ENCODE results near the gene LY86.

LY86 gene

DNA sequence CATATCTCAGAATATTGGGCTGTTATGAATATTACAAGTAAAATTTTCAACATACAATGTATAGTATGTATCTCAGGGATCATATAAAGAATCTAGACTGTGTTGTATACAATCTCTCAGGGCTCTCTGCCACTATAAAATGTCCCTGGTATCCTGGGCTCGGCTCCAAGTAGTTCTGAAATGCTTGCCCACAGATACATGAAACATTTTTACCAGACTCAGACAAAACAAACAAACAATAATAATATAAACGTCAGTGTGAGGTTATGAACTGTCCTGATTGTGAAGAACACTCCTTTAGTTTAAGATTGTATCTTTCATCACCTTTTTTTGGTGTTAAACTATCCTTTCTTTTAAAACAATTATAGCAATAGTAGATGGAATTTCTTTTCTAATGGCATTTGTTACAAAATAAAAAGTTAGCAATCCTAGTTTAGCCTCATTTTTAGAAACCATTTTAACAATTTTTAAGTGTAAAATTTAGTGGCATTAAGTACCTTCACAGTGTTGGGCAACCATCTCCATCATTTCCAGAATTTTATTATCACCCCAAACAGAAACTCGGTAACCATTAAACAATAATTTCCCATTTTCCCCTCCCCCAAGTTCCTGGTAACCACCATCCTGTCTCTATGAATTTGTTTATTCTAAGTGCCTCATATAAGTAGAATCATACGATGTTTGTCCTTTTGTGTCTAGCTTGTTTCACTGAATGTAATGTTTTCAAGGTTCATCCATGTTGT, 17.4 kb upstream of the LY86 start:
- DNase-seq (ENCODE audit: low spot score), result no peak

DNA sequence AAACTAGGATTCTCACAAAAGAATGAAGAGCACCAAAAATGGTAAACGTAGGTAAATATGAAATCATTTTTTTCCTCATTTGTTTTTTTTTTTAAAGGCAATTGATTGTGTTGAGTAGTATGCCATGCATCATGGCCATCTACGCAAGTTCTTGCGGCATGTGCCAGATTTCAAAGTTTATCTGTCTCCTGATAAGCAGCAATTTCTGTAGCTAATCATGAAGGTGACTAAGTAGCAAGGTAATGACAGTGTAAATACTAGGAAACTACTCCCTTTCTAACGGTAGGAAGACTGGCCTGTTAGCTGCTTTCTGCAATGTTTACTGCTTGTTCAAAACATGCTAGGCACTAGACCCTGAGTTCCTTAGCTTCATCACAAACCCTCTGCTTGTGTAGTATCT, 13.4 kb upstream of the LY86 start:
- DNase-seq (ENCODE audit: low spot score), result no peak

DNA sequence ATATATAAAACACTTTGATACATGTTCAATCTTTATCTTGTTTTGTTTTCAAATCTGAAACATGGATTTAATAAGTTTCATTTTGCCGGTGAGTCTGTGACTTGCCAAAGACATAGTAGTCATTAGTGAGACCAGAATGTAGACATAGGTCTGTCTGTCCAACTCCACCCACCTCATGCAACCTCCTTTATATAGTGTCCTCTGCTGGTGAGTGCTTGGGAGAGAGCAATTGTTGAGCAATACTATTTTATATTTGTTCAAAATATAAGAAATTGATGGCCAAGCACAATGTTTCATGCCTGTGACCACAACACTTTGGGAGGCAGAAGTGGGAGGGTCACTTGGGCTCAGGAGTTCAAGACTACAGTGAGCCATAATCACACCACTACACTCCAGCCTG, 10.8 kb upstream of the LY86 start:
- no peak for DNase-seq (ENCODE audit: low spot score)

DNA sequence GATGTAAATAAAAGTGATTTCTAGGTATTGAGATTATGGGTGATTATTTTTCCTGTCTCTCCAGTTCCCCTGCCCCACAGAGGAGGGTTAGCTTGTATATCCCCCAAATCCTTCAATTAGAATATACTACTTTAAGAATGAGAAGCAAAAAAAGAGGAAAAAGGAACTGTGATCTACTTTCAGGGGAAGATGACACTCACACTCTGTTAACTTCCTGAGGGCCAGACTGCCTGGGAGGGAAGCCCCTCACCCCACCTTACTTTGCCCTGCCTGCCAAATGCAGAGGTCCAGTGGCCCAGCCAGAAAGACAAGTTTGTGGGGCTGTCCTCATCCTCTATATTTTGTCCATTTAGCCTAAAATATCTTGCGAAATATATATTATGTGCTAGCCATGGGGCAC, 9.2 kb upstream of the LY86 start:
- DNase-seq (ENCODE audit: low spot score), result no peak

DNA sequence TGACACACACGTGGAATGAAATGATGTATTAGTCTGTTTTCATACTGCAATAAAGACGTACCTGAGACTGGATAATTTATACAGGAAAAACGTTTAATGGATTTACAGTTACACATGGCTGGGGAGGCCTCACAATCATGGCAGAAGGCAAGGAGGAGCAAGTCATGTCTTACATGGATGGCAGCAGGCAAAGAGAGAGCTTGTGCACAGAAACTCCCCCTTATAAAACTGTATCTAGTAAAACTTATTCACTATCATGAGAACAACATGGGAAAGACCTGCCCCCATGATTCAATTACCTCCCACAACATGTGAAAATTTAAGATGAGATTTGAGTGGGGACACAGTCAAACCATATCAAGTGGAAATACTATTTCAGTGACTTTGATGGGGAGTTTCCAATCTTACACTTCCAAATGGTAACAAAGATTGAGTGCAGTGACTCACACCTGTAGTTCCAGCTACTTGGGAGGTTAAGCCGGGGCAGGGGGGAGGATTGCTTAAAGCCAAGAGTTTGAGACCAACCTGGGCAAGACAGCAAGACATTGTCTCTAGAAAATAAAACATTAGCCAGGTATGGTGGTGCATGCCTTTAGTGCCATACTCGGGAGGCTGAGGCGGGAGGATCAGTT, 8.2 kb upstream of the LY86 start:
- no peak for DNase-seq (ENCODE audit: low spot score)

DNA sequence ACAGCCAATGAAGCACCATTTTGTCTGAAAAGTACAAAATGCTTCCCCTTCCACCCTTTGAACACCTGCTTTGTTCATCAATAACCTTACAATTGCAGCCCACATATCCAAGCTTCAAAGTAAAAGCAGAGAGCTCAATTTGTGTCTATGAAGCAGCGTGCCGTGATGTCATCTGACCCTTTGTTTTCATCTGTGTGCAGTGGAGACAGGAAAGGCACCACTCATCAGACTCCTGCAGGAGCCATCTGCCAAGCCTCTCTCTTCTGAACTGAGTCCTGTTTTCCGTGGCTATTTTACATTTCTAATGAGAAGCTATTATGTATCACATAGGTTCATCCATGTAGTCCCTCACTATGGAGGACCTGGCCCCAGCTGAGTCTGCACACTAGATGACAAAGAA, 7.5 kb upstream of the LY86 start:
- DNase-seq (ENCODE audit: low spot score), result no peak

DNA sequence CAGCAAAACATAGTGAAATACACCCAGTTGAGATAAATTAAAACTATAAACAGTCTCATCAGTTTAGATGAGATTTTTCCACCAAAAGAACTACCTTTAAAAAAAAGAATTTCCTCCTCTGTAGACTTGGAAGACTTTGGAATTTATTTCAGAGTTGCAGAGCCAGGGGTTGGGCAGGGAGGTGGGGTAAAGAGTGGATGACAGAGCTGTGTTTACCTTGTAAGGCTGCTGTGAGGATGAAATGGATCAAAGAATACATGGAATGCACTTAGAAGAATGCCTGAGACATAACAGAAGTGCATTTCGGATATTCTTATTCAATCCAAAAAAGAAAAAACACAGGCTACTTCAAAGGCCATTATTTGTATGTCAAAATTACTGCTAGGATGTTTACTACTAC, 6.4 kb upstream of the LY86 start:
- no peak for DNase-seq (ENCODE audit: low spot score)

DNA sequence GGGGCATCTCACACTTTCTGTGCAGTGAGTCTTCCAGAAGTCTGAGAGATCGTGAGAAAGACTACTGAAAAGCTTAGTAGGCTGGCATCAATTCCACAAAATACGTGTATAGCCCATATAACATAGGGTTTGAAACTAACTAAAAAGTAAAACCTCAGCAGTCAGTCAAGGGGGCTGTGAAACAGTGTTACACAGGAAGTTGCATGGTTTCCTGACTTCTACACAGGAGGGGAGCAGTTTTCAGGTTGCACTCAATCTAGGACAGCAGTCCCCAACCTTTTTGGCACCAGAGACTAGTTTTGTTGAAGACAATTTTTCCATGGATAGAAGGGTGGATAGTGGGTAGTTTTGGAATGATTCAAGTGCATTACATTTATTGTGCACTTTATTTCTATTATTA, 4.7 kb upstream of the LY86 start:
- no peak for DNase-seq (ENCODE audit: low spot score)

DNA sequence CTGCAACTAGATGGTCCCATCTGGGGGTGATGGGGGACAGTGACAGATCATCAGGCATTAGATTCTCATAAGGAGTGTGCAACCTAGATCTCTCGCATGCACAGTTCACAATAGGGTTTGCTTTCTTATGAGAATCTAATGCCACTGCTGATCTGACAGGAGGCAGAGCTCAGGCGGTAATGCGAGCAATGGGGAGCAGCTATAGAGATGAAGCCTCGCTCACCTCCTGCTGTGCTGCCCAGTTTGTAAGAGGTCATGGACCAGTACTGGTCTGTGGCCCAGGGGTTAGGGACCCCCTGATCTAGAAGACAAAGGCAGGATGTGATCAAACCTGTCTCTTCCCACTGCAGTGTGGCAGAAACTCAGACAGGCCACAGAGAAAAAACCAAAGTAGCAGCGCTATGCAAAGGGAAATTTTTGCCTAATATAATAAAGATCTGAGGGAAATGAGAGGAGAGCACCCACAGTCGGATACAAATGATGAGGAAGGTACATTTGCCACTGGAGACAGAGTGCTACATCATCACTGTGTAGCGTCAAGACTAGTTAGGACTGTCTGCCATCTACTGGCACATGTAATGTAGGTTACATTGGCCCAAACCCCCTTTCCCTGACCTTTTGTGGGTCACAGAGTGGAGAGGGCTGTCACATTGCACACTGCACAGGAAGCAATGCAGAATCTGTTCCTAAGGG, 4.1 kb upstream of the LY86 start:
- no peak for DNase-seq (ENCODE audit: low spot score)

DNA sequence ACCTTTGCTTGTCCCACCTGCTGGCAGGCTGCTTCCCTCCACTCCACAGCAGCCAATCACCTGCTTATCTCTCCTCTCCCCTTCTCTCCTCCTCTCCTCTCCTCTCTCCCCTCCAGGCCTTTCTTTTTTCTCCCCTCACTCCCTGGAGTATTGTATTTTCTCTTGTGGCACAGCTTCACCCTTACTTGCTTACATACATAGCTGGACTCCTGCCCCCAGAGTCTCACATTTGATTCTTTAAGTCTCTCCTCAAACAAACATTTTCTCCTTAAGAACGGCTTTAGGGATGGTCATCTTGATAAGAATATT, 3.6 kb upstream of the LY86 start:
- no peak for DNase-seq (ENCODE audit: low spot score)

DNA sequence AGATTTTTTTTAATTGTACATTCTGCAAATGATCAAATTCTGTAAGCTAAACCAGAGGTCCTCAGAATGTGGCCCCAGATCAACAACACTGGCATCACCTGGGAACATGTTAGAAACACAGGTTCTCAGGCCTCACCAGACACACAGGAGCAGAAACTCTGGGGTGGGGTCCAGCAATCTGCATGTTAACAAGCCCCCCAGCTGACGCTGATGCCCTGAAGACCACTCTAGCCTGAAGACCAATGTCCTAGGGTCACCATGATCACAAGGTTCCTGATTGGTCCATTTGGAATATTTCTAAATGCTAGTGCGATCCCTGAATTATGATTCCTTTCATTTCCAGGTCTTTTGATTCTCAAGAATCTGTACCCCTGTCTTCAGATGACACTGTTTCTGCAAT, 2.4 kb upstream of the LY86 start:
- no peak for DNase-seq (ENCODE audit: low spot score)

DNA sequence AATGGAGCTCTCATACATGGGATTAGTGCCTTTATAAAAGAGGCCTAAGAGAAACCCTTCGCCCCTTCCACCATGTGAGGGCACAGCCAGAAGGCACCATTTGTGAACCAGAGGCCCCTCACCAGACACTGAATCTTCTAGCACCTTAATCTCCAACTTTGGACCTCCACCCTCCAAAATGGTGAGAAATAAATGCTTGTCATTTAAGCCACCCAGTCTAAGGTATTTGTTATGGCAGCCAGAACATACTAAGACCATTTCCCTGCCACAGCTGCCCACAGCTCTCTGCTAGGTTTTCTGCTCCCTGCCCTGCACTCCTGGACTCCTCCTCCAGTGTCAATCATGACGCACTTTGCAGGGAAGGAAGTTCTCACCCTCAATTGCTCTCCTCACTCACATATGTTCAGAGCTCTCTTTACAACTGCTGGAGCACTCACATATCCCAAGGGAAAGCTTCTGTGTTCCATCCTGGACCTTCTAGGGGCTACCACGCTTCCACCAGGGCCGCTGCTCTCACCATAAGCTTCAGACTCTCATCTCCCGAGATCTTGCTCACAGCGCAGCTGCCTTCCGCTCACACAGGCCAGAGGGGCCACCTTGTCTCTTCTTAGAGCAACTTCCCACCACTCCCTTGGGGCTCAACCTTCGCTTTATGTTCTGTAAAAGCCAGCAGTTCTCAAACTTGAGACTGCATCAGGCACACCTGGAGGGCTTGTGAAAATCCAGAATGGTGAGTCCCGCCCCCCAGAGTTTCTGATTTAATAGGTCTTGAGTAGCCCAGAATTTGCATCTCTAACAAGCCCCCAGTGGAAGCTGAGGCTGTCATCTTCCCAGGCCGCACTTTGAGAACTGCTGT, 1.6 kb upstream of the LY86 start:
- DNase-seq (ENCODE audit: low spot score), result peak; percentile 76

DNA sequence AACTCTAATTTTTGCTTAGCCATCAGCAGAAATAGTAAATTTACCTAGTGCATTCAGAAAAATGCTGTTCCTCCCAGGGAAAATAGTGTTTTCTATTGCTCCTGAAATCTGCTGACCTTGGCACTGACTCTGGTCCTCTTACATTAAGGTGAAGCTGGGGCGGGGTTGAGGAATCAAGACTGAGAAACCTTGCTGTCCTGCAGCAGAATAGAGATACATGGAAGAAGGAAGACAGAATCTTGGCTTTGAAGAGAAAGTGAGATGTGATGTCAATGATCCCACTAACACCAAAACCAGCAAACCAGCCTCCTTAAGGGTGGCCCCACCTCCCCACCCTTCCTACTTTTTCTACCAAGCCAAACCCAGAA, 840 bp upstream of the LY86 start:
- no peak for DNase-seq (ENCODE audit: low spot score)

DNA sequence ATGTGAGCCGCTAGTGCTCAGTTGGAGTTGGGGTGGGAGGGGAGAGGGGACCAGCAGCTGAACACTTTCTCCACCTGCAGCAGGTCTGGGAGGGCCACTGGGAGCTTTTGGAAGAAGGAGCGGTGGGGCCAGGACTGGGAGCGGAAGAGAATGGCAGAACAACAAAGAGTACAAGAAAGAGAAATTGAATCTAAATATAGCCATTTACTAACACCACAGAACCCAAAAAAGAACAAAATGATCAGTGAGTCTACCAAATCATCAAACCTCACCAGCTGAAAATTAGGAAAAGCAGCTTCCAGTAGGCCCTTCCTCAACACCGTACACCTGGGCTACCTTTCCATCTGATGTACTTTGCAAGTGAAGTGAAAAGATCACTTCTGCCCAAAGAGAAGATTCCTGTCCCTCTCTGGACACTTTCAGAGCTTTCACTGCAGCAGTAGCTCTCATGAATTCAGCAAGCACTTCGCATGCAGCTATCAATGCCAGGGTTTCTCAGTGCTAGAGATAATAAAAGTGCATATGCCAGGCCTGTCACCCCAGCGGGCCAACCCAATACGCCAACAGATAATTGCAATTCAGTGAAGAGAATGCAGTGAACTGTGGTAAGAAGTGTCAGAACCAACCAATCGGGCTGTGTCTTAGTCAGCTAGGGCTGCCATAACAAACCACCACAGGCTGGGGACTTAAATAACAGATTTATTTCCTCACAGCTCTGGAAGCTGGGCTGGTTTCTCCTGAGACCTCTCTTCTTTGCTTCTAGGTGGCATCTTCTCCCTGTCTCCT, 597 bp downstream of the LY86 start:
- peak; percentile 50 for DNase-seq (ENCODE audit: low spot score)

DNA sequence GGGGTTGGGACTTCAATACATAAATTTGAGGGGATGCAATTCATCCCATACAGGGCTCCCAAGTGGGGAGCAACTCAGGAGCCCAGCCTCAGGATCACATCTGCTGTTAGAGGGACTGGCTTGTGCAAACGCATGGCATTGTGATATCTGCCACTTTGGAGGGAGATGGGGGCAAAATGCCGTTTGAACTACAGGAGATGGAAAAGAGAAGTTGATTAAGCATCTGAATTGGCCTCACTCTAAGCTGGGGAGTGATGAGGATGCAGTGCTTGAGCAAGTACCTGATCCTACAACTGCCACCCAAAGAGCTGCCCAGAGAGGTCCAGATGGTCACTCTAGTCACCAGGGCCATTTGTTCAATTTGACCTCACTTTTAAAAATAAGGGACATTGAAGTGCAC, 2.0 kb downstream of the LY86 start:
- no peak for DNase-seq (ENCODE audit: low spot score)

DNA sequence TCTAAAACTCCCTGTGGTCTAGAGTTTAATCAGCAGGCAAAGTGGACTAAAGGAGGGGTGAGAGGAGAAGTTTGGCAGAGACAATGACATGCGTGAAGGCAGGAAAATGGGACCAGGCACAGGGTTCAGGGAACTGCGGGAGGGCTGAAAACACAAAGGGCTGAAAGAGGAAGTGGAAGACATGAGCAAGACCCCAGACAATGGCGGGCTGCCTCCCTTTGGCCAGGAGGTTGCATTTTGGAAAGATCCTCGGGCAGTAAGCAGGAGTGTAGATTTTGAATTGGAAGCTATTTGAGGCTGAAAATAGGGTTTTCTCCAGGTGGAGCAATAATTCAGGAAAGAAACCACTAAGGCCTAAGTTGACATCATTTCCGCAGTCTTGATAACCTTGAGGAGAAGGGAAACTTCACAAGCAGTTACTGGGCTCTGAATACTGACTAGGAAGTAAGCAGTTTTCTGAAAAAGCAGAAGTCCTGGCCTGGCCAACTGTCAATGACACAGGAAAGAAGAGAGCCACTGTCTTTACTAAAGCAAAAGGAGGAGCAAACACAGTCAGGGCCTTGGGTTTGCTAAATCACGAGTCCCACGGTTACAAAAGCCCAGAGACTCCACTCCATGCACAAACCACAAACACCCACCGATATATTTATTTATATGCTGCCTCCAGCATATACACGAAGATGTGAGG, 3.4 kb downstream of the LY86 start:
- DNase-seq (ENCODE audit: low spot score), result peak; percentile 40

DNA sequence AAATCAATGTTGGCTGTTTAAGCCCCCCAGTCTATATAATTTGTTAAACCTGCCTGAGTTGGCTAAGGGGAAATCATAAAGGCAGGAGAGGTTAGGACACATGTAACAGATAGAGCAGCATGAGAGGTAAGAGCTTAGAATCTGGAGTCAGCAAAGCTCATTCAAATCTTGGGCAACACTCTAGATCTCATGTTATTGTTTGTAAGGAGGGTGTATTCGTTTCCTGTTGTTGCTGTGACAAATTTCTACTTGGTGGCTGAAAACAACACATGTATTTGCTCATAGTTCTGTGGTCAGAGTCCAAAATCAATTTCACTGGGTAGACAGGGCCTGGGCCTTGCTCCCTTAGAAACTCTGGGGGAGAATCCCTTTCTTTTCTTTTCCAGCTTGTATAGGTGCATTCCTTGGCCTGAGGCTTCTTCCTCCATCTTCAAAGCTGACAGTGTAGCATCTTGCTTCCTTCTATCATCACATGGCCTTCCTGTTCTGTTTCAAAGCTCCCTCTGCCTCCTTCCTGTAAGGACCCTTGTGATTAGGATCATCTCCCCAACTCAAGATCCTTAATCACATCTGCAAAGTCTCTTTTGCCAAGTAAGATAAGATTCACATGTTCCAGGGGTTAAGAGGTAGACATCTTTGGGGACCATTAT, 4.4 kb downstream of the LY86 start:
- no peak for DNase-seq (ENCODE audit: low spot score)

DNA sequence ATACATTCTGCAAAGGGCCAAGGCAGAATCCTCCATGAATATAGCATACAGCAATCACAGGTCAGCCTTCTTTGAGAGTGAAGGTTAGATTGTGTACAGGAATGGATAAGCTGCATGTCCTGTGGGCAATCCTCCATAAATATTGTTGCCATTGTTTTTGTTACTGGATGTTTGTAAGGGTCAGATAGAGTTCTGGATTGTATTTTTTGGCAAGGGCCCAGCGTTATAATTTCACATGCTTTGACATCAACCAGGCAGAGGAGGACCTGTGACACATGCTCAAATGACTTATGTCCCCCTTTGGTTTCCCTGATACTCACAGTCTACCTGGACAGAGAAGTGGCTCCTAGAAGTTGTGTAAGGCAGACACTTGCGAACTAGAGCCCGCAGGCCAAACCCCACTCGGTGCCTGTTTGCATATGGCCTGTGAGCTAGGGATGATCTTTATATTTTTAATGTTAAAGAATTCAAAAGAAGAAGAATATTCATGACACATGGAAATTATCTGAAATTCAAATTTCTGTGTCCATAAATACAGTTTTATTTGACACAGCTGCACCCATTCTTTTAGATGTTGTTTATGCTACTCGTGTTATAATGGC, 5.4 kb downstream of the LY86 start:
- no peak for DNase-seq (ENCODE audit: low spot score)

DNA sequence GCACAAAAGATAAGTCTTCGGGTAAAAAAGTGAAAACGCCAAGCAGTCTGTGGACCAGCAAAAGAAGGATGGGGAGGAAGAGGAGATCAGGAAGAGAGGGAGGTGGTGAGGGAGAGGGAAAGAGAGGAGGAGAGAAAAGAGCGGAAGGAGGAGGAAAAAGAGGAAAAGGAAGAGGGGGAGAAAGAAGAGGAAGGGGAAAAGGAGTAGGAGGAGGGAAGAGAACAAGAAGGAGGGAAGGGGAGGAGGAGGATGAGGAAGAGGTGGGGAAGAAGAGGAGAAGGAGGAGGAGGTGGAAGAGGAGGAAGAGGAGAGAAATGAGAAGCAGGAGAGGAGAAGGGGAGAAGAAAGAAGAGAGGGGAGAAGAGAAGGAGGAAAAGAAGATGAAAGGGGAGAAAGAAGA, 6.5 kb downstream of the LY86 start:
- DNase-seq (ENCODE audit: low spot score), result no peak

DNA sequence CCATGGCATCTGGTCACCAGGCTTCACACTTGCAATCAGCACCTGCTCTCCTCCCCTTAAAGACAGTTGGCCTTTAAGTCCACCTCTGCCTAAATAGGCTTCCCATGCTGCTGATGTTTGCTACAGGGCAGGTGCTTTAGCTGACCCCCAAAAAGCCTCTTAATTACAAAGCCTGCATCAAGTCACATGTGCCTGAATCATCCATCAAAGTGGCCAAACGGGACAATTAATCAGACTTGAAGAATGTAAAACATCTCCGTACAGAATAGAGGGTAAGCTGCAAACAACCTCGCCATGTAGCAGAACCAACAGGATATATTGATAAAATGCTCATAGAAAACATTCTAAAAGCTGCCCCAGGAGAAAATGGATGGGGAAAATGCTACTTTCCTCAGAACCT, 7.4 kb downstream of the LY86 start:
- no peak for DNase-seq (ENCODE audit: low spot score)
